K562 (cell line): ENCODE measurements around the gene WWOX. TPM values are rescaled to one million over a fixed set of nuclear protein-coding genes. Genes with fewer than 3 reads are reported as not detected.

ENCODE experiments used
- ATAC-seq: fragments of 200-7000 bp; cut with Tn5 transposase; 3 replicates; pipeline ENCODE4 v1.9.1; 2020; ENCODE audit warnings: moderate library complexity
- BruUV-seq: library from RNA; stranded (reverse); fragments of 400-500 nt; replicated peaks from 2 replicates; lab custom pipeline; 2021; lab: Mats Ljungman, UMichigan
- CTCF ChIA-PET: fragments of 300-600 bp; formaldehyde crosslinking; extraction: SDS; loops from one replicate; lab custom pipeline; 2021; ENCODE audit warnings: low intra/inter-chr PET ratio; lab: Yijun Ruan, JAX
- POLR2A ChIA-PET: fragments of 300-600, 350-650 bp; sonication (Branson Sonifier 250); formaldehyde crosslinking; extraction: SDS; loops from one replicate; lab custom pipeline; 2021; ENCODE audit warnings: antibody characterized with exemption, inconsistent platforms; lab: Yijun Ruan, JAX
- DNase-seq, 4 experiments: peaks; one replicate each; pipeline versions ENCODE4 v3.0.0 to v3.0.0-alpha.2; 2011 to 2018; ENCODE audit warnings: low spot score in 3 of 4, mixed read lengths in 3 of 4; ENCODE audit errors: extremely low read depth in 1 of 4
- FAIRE-seq: peaks from 2 replicates; lab custom pipeline; 2011; peaks lifted over from hg19 to GRCh38; lab: Jason Lieb, UNC
- H2AFZ ChIP-seq: 2 replicates; pipeline ENCODE4 v1.6.0; 2011; ENCODE audit warnings: low read depth, low read length, control low read depth, inconsistent platforms
- H3K27ac ChIP-seq: fragments of 200-600 bp; 3 replicates; pipeline ENCODE4 v1.8.0; 2011; ENCODE audit warnings: low read depth, mild to moderate bottlenecking, control low read depth, inconsistent platforms, low read length, moderate library complexity, mixed read lengths; ENCODE audit errors: extremely low read depth
- H3K27me3 ChIP-seq, 2 experiments: fragments of 300-600 bp in 1 of 2; 2 replicates in 1 of 2; 3 replicates in 1 of 2; pipeline versions ENCODE4 v1.6.0 to v1.8.0; 2011; ENCODE audit warnings: inconsistent platforms in 2 of 2, low read length in 2 of 2, mild to moderate bottlenecking in 1 of 2, mixed read lengths in 1 of 2, moderate library complexity in 1 of 2; ENCODE audit not compliant: control insufficient read depth in 2 of 2, insufficient read depth in 2 of 2
- H3K36me3 ChIP-seq: fragments of 300-600 bp; 3 replicates; pipeline ENCODE4 v1.8.0; 2011; ENCODE audit warnings: mild to moderate bottlenecking, low read length, inconsistent platforms; ENCODE audit not compliant: control insufficient read depth, insufficient read depth
- H3K4me1 ChIP-seq, 2 experiments: fragments of 200-600 bp in 1 of 2; replicated peaks in 1 of 2; 2 replicates in 1 of 2; 3 replicates in 1 of 2; pipeline versions ENCODE4 v1.5.1 to v1.8.0; 2011; ENCODE audit warnings: inconsistent platforms in 2 of 2, low read length in 2 of 2, mild to moderate bottlenecking in 1 of 2, mixed read lengths in 1 of 2, moderate library complexity in 1 of 2; ENCODE audit not compliant: control insufficient read depth in 2 of 2, insufficient read depth in 2 of 2
- H3K4me2 ChIP-seq: 2 replicates; pipeline ENCODE4 v1.6.1; 2011; ENCODE audit warnings: low read length, control low read depth, inconsistent platforms, mixed read lengths; ENCODE audit not compliant: insufficient read depth
- H3K4me3 ChIP-seq: fragments of 200-600 bp; sonication (generic), shearing (Covaris generic); 2 replicates; pipeline ENCODE4 v1.5.1; 2016; ENCODE audit warnings: control low read depth, inconsistent platforms
- H3K79me2 ChIP-seq: fragments of 200-600 bp; 3 replicates; pipeline ENCODE4 v1.8.0; 2011; ENCODE audit warnings: low read length, inconsistent platforms; ENCODE audit not compliant: control insufficient read depth, insufficient read depth
- H3K9ac ChIP-seq, 2 experiments: 2 replicates each; pipeline versions ENCODE4 v1.6.0 to v1.6.1; 2011; ENCODE audit warnings: low read depth in 2 of 2, low read length in 2 of 2, control low read depth in 1 of 2, inconsistent platforms in 1 of 2, mild to moderate bottlenecking in 1 of 2, mixed read lengths in 1 of 2; ENCODE audit not compliant: insufficient read depth in 1 of 2
- H3K9me1 ChIP-seq: one replicate; pipeline ENCODE4 v1.6.0; 2011; ENCODE audit warnings: inconsistent platforms, mild to moderate bottlenecking, low read length, moderate library complexity; ENCODE audit not compliant: control insufficient read depth, insufficient read depth
- H3K9me3 ChIP-seq: replicated peaks from 2 replicates; pipeline ENCODE4 v1.5.1; 2011; ENCODE audit warnings: low read depth, low read length, inconsistent platforms; ENCODE audit not compliant: control insufficient read depth, insufficient read depth
- H4K20me1 ChIP-seq: replicated peaks from 2 replicates; pipeline ENCODE4 v1.6.1; 2011; ENCODE audit warnings: low read length, inconsistent platforms, mixed read lengths; ENCODE audit not compliant: control insufficient read depth, insufficient read depth
- FUS ChIP-seq: fragments of 200-400 bp; formaldehyde crosslinking; optimal IDR thresholded peaks from 2 replicates; pipeline ENCODE3; 2017; ENCODE audit warnings: low read depth, low read length
- HMG20B ChIP-seq: fragments of 250-450 bp; sonication (Bioruptor Pico); IDR thresholded peaks from 2 replicates; pipeline ENCODE4 v1.5.0; 2021; ENCODE audit warnings: mild to moderate bottlenecking
- ILK ChIP-seq: fragments of 450-650 bp; IDR thresholded peaks from 2 replicates; pipeline ENCODE4 v1.6.1; 2016; ENCODE audit warnings: missing genetic modification characterization, low read depth, mild to moderate bottlenecking, missing compliant biosample characterization, moderate library complexity, borderline replicate concordance
- L3MBTL2 ChIP-seq: fragments of 450-650 bp; IDR thresholded peaks from 2 replicates; pipeline ENCODE4 v1.6.1; 2016; ENCODE audit warnings: mild to moderate bottlenecking, moderate library complexity
- MAFF ChIP-seq: IDR thresholded peaks from 2 replicates; pipeline ENCODE4 v1.6.1; 2012; ENCODE audit warnings: low read length, improper control_type of control experiment
- MCM7 ChIP-seq, 2 experiments: fragments of 450-650 bp; IDR thresholded peaks; 2 replicates each; pipeline ENCODE4 v1.6.1; 2016 to 2018
- PCBP1 ChIP-seq: fragments of 200-400 bp; formaldehyde crosslinking; IDR thresholded peaks from 2 replicates; pipeline ENCODE4 v1.6.1; 2018; ENCODE audit warnings: mild to moderate bottlenecking, low read depth, low read length; ENCODE audit not compliant: poor library complexity, severe bottlenecking
- RAD21 ChIP-seq, 2 experiments: fragments of 250-450 bp in 1 of 2; fragments of 450-650 bp in 1 of 2; sonication (Bioruptor Pico) in 1 of 2; formaldehyde crosslinking in 1 of 2; IDR thresholded peaks in 1 of 2; conservative IDR thresholded peaks in 1 of 2; 2 replicates each; pipeline versions ENCODE4 v1.4.0 to v1.8.0; 2020 to 2022; ENCODE audit warnings: mild to moderate bottlenecking in 2 of 2, moderate library complexity in 1 of 2
- TARDBP ChIP-seq: fragments of 450-650 bp; IDR thresholded peaks from 2 replicates; pipeline ENCODE4 v1.6.1; 2016
- XRCC5 ChIP-seq: fragments of 200-400 bp; formaldehyde crosslinking; IDR thresholded peaks from 2 replicates; pipeline ENCODE4 v1.6.1; 2017; ENCODE audit warnings: low read depth, mild to moderate bottlenecking, low read length
- ZNF232 ChIP-seq: sonication (generic); formaldehyde crosslinking; IDR thresholded peaks from 2 replicates; pipeline ENCODE4 v1.8.0; 2022; ENCODE audit warnings: mild to moderate bottlenecking, missing genetic modification reagents
- ZNF316 ChIP-seq: fragments of 450-650 bp; IDR thresholded peaks from 2 replicates; pipeline ENCODE4 v1.6.1; 2016
- ZNF507 ChIP-seq: conservative IDR thresholded peaks from 2 replicates; pipeline ENCODE4 v1.6.1; 2017; ENCODE audit warnings: missing genetic modification characterization, missing compliant biosample characterization
- ZNF589 ChIP-seq: fragments of 200-800 bp; sonication (Bioruptor generic); IDR thresholded peaks from 2 replicates; pipeline ENCODE4 v1.6.1; 2016; ENCODE audit warnings: low read depth, missing genetic modification characterization, missing compliant biosample characterization
- ZNF668 ChIP-seq: fragments of 250-450 bp; sonication (Bioruptor Pico); IDR thresholded peaks from 2 replicates; pipeline ENCODE4 v1.8.0; 2022; ENCODE audit warnings: mild to moderate bottlenecking, inconsistent platforms
- ZNF696 ChIP-seq: fragments of 250-450 bp; sonication (Bioruptor Pico); conservative IDR thresholded peaks from 2 replicates; pipeline ENCODE4 v1.4.0; 2020; ENCODE audit warnings: mild to moderate bottlenecking, moderate library complexity
- ZNF830 ChIP-seq: fragments of 250-450 bp; sonication (Bioruptor Pico); IDR thresholded peaks from 2 replicates; pipeline ENCODE4 v1.5.0; 2021; ENCODE audit warnings: mild to moderate bottlenecking
- WGBS: fragments of 100-300 bp; shearing (Covaris generic); methylation state at CpG from one replicate; pipeline ENCODE4 v1.1.6; 2016; ENCODE audit warnings: low coverage, mixed read lengths; ENCODE audit not compliant: insufficient coverage; ENCODE audit errors: missing lambda C conversion rate; 5-methylcytosine and 5-hydroxymethylcytosine counted together
- in situ Hi-C: fragments of 300-500 bp; cut with MboI; formaldehyde crosslinking; loops from 4 replicates; pipeline ENCODE4 v1.15.0; 2018; ENCODE audit warnings: inconsistent platforms, mixed read lengths
- intact Hi-C: fragments of 100-400 bp; cut with micrococcal nuclease; formaldehyde crosslinking; loops from 2 replicates; pipeline ENCODE4 v1.14.2; 2022
- polyA plus RNA-seq, 8 experiments: library from polyadenylated mRNA; depleted of rRNA in 4 of 8; stranded (reverse) in 5 of 8; unstranded in 3 of 8; fragments of >200 nt; fragmentation: Nextera tagmentation in 2 of 8; fragmentation: Illumina TruSeq in 1 of 8; extraction: Ambion mirVana in 2 of 8; extraction: Trizol in 1 of 8; gene quantifications; 2 replicates each; pipeline versions ENCODE4 v1.2.1 to v1.2.3, GENCODE V29; 2011 to 2014; ENCODE audit warnings: inconsistent platforms in 1 of 8, missing spikeins in 1 of 8
- total RNA-seq, 7 experiments: library from RNA; depleted of rRNA in 6 of 7; stranded (reverse); fragments of >200 nt in 6 of 7; fragmentation: Illumina TruSeq in 2 of 7; extraction: Trizol in 2 of 7; gene quantifications; 2 replicates each; pipeline versions ENCODE4 v1.2.1 to v1.2.3, GENCODE V29; 2011 to 2021; ENCODE audit warnings: low replicate concordance in 1 of 7
- TF ChIP-seq, protein P1 (sequence below): sonication (generic); formaldehyde crosslinking; IDR thresholded peaks from 2 replicates; pipeline ENCODE4 v1.8.0; 2023; ENCODE audit warnings: mild to moderate bottlenecking, missing genetic modification reagents
- TF ChIP-seq, protein P2 (sequence below): sonication (generic); formaldehyde crosslinking; IDR thresholded peaks from 2 replicates; pipeline ENCODE4 v1.8.1; 2022; ENCODE audit warnings: missing genetic modification reagents
- TF ChIP-seq, protein P3 (sequence below): sonication (generic); formaldehyde crosslinking; IDR thresholded peaks from 2 replicates; pipeline ENCODE4 v1.8.0; 2022; ENCODE audit warnings: mild to moderate bottlenecking, missing genetic modification reagents

WWOX gene
- total and polyA plus RNA-seq, 9 of the 15 experiments (the other 6 are each of a cell fraction or from before 2014, with no cell fraction given), result 1.6 to 22.7 (median 8.1) TPM

DNA sequence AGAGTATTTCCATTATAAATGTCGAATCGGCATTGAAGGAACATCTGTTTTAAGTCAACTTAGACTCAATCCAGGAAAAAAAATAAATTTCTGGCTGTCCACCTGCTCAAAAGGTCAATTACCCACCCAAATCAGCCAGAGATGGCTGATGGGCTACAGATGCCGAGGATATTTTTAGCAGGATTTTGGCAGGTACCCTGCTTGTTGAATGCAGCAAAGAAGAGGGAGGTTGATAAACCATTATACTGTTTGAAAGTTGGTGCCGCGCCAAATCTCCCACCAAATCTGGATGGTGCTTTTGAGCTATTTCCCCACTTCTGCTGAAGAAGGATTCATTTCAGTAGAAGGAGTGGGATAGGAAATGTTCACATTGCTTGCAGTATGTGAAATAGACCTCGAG, 963.4 kb downstream of the WWOX start (continued):
- TF ChIP-seq PCBP1 (no peak), ZNF507 (tag) (no peak), HMG20B (no peak)

DNA sequence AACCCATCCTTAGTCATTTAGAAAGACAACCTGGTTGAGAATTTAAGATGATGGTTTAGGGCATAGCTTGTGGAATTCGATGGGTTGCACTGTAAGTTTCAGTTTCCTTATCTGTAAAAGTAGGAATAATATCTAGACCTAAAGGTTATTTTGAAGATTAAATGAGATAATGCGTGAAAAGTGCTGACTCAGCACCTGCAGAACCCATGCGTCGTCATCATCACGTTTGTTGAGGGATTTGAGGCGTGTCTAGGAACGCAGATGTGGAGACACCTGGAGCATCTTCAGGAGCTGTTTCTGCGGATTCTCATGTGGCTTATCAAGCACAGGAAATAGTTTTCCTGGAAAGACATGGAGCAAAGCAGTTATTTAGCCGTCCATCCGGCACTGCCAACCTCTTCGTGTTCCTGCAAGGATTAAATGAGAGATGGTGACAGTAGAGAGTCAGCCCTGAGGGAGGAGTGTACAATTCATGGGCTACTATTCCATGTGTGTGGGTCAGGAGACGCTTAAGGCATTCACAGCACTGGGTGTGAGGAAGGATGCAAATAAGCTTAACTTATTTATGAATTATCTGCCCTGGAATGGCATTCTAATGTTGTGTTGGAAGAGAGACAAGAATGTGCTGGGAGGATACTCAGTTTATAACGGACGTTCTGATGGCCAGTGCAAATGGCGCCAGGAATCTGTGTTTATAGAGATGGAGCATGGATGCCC, 965.0 kb downstream of the WWOX start:
- FAIRE-seq, result no peak
- TF ChIP-seq ILK (tag) (no peak), ZNF589 (CRISPR knock-in tag) (no peak), ZNF668 (CRISPR knock-in tag) (no peak), XRCC5 (no peak), MCM7 (IDR thresholded peaks at IDR 0.05) (no peak), ZNF696 (CRISPR knock-in tag) (no peak), ZNF830 (CRISPR knock-in tag) (no peak), MAFF (peak; percentile 100), FUS (no peak), TARDBP (no peak), RAD21 (CRISPR knock-in tag; conservative IDR thresholded peaks at IDR 0.05 in 1 of 2, IDR thresholded peaks at IDR 0.05 in 1 of 2) (no peak), L3MBTL2 (no peak), ZNF316 (peak; percentile 98), ZNF232 (CRISPR knock-in tag) (no peak)
- TF ChIP-seq, protein P1, sequence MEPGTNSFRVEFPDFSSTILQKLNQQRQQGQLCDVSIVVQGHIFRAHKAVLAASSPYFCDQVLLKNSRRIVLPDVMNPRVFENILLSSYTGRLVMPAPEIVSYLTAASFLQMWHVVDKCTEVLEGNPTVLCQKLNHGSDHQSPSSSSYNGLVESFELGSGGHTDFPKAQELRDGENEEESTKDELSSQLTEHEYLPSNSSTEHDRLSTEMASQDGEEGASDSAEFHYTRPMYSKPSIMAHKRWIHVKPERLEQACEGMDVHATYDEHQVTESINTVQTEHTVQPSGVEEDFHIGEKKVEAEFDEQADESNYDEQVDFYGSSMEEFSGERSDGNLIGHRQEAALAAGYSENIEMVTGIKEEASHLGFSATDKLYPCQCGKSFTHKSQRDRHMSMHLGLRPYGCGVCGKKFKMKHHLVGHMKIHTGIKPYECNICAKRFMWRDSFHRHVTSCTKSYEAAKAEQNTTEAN (CRISPR knock-in tag), result no peak
- TF ChIP-seq, protein P2, sequence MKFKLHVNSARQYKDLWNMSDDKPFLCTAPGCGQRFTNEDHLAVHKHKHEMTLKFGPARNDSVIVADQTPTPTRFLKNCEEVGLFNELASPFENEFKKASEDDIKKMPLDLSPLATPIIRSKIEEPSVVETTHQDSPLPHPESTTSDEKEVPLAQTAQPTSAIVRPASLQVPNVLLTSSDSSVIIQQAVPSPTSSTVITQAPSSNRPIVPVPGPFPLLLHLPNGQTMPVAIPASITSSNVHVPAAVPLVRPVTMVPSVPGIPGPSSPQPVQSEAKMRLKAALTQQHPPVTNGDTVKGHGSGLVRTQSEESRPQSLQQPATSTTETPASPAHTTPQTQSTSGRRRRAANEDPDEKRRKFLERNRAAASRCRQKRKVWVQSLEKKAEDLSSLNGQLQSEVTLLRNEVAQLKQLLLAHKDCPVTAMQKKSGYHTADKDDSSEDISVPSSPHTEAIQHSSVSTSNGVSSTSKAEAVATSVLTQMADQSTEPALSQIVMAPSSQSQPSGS (CRISPR knock-in tag), result no peak
- TF ChIP-seq, protein P3, sequence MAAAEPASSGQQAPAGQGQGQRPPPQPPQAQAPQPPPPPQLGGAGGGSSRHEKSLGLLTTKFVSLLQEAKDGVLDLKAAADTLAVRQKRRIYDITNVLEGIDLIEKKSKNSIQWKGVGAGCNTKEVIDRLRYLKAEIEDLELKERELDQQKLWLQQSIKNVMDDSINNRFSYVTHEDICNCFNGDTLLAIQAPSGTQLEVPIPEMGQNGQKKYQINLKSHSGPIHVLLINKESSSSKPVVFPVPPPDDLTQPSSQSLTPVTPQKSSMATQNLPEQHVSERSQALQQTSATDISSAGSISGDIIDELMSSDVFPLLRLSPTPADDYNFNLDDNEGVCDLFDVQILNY (CRISPR knock-in tag), result no peak

More for the DNA sequence above, 965.0 kb downstream of the WWOX start:
- Histone ChIP-seq H3K4me1 (no peaks in the 10 kb centered on the region), H3K79me2 (no peaks in the 10 kb centered on the region), H3K9me3 (no peaks in the 10 kb centered on the region; the same call in 1 of the 2 replicates), H2AFZ (no peak overlapping the region), H3K9ac (no peak overlapping the region), H4K20me1 (peaks cover 4% of the 10 kb centered on the region; the same call in 1 of the 2 replicates), H3K4me3 (no peak overlapping the region), H3K27me3 (peaks cover 9 to 10% of the 10 kb centered on the region in 2 experiments; a peak in 4 of 5 replicates), H3K9me1 (no peaks in the 10 kb centered on the region), H3K36me3 (no peaks in the 10 kb centered on the region), H3K27ac (no peak overlapping the region), H3K4me2 (no peak overlapping the region)
- POLR2A ChIA-PET, result no interaction called here
- in situ Hi-C loops (no loop called here), intact Hi-C loops (no loop called here)
- WGBS, result 1% methylated on average over 15 of the region's 15 CpGs
- BruUV-seq, result no TSS peak
- CTCF ChIA-PET, result no interaction called here
- ATAC-seq (no peak), DNase-seq (no peak)
